Cerebellar cortex (tissue), 1 donor: ENCODE results near the gene PALM.
A peak's percentile ranks its signal among the peaks of the same experiment; 100 is the strongest.

Experiments used
- DNase-seq: peaks from one replicate; pipeline ENCODE4 v3.0.0-alpha.2; 2015; ENCODE audit warnings: low spot score

The PALM gene

DNA sequence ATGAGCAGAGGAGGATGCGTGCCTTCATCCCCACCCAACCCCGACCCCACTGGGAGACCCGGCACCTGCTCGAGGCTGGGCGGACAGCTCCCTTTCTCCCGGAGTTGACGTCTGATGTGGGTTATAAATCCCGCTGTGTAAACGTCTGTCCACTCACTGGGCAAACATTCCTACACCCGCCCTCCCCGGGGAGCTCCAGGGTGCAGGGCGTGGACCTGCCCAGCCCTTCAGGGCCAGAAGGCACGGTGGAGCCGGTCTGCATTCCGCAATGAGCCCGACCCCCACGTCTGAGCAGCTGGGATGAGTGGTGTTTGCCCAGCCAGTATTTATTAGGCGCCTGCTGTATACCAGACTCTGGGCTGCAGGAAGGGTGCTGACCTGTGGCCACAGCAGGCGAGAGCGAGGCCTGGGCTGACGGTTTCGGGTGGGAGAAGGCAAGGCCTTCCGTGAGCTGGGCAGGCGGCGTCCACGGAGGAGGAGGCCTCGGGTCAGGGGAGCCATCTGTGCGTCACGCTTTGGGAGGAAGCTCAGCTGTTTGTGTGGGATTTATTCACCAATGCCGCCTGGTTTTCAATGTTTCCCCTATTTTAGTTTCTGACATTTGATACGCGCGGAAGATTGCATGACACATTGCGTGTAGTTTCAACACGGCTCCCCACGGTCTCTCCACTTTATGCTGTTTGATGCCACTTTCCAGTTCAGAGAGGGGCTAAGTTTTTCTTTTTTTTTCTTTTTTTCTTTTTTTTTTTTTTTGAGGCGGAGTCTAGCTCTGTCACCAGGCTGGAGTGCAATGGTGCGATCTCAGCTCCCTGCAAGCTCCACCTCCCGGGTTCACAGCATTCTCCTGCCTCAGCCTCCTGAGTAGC is 44.1 kb downstream of the PALM start:
- DNase-seq = no peak

DNA sequence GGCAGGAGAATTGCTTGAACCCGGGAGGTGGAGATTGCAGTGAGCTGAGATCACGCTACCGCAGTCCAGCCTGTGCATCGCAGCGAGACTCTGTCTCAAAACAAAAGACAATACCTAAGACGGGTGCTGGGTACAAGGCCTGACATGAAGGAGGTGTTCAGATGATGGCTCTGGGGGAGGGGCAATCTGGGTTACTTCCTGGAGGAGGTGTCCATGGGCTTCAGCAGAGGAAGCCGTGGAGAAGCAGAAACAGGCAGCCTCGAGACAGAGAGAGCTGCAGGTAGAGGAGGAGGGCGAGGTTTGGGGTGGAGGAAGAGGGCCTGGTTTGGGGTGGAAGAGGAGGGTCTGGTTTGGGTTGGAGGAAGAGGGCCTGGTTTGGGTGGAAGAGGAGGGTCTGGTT is 45.8 kb downstream of the PALM start:
- DNase-seq = no peak

DNA sequence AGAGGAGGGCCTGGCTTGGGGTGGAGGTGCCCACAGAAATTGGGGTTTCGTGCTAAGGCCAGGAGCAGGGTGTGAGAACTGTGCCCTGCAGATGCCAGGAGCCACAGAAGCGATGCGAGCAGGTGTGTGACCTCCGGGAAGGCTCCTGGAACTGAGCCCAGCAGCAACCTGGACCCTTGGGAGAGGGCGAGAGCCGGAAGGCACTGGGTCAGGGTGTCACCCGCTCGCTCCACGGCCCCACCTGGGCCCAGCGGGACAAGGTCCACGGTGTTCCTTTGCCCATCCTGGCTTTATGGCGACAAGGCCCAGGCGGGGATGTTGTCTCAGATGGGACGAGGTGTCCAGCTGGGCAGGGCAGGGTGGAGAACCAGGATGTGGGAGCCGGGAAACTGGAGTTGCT is 46.3 kb downstream of the PALM start:
- no peak for DNase-seq

DNA sequence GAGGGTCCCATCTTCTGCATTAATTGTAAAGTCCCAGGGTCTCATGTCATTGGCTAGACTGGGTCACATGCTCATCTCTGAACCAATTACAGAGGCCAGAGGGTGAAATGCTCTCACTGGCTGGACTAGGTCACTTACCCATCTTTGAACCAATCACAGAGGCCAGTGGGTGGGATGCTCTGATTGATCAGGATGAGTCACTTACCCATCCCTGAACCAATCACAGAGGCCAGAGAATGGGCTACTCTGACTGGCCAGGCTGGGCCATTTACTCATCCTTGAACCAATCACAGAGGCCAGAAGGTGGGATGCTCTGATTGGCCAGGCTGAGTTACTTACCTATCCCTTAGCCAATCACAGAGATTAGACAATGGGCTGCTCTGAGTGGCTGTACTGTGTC is 47.5 kb downstream of the PALM start:
- DNase-seq = peak; percentile 21

DNA sequence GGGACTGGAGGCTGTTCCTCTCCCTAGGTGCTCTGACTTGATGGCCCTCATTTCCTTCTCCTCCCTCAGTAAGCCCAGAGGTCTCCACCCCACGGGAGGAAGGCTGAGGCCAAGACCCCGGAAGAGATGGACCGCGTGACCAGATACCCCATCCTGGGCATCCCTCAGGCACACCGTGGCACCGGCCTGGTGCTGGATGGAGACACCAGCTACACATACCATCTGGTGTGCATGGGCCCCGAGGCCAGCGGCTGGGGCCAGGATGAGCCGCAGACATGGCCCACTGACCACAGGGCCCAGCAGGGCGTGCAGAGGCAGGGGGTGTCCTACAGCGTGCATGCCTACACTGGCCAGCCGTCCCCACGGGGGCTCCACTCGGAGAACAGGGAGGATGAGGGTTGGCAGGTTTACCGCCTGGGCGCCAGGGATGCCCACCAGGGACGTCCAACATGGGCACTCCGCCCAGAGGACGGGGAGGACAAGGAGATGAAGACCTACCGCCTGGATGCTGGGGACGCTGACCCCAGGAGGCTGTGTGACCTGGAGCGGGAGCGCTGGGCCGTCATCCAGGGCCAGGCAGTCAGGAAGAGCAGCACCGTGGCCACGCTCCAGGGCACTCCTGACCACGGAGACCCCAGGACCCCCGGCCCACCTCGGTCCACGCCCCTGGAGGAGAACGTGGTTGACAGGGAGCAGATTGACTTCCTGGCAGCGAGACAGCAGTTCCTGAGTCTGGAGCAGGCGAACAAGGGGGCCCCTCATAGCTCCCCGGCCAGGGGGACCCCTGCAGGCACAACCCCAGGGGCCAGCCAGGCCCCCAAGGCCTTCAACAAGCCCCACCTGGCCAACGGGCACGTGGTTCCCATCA is 48.3 kb downstream of the PALM start:
- no peak for DNase-seq

DNA sequence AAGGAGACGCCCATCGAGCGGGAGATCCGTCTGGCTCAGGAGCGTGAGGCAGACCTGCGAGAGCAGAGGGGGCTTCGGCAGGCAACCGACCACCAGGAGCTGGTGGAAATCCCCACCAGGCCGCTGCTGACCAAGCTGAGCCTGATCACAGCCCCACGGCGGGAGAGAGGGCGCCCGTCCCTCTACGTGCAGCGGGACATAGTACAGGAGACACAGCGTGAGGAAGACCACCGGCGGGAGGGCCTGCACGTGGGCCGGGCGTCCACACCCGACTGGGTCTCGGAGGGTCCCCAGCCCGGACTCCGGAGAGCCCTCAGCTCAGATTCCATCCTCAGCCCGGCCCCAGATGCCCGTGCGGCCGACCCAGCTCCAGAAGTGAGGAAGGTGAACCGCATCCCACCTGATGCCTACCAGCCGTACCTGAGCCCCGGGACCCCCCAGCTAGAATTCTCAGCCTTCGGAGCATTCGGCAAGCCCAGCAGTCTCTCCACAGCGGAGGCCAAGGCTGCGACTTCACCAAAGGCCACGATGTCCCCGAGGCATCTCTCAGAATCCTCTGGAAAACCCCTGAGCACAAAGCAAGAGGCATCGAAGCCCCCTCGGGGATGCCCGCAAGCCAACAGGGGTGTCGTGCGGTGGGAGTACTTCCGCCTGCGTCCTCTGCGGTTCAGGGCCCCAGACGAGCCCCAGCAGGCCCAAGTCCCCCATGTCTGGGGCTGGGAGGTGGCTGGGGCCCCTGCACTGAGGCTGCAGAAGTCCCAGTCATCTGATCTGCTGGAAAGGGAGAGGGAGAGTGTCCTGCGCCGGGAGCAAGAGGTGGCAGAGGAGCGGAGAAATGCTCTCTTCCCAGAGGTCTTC is 49.3 kb downstream of the PALM start:
- DNase-seq = no peak

DNA sequence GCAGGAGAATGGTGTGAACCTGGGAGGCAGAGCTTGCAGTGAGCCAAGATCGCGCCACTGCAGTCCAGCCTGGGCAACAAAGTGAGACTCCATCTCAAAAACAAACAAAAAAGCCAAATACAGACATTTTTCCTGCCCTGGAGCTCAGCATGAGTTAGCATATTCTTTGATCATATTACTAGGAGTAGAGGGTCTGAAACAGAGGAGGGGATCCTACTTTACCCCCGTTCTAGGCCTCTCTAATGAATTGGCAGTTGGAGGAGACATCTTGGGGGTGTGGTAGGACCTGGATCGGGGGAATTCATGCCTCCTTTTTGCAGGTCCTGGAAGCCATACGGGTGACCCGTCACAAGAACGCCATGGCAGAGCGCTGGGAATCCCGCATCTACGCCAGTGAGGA is 54.4 kb downstream of the PALM start:
- DNase-seq = no peak

DNA sequence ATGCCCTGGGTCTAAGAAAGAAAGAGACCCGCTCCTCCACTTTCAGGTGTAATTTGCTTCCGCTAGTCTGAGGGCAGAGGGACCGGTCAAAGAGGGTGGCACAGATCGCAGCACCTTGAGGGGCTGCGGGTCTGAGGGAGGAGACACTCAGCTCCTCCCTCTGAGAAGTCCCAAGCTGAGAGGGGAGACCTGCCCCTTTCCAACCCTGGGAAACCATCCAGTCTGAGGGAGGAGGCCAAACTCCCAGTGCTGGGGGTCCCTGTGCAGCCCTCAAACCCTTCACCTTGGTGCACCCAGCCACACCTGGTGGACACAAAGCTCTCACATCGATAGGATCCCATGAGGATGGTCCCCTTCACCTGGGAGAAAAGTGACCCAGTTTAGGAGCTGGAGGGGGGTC is 55.1 kb downstream of the PALM start:
- no peak for DNase-seq

DNA sequence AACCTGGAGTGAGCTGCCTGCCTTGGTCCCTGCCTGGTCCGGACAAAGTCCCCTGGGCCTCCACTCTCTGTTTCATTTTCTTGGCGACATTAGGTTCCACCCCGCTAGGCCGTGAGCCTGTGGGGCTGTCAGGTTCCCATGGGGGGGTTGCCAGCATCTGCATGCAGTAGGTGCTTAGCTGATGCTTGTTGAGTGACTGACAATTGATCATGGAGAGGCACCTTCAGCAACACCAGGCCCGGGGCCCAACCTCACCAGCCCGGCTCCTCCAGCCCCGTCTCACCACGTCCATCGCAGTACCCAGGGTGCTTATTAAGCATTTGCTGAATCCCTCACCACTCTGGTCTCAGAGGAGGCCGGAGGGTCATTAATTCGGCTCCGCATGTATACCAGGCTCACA is 55.6 kb downstream of the PALM start:
- no peak for DNase-seq

DNA sequence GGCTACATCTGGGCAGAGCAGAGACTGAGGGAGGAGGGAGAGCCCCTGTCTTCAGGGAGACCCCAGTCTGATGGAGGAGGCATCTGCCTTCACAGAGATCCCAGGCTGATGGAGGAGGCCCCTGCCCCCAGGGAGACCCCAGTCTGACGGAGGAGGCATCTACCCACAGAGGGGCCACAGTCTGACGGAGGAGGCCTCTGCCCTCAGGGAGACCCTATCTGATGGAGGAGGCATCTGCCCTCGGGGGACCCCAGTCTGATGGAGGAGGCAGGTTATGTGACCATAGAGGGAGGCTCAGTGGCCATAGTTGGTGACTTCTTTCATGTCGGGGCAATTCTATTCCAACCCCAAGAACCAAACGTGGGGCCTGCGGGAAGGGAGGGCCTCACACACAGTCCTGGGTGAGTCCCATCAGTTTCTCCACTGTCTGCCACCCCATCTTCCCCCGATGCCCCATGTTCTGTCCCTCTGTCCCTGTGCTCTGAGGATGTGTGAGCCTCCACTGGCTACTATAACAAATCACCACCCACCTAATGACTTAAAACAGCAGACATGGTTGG is 56.5 kb downstream of the PALM start:
- no peak for DNase-seq

DNA sequence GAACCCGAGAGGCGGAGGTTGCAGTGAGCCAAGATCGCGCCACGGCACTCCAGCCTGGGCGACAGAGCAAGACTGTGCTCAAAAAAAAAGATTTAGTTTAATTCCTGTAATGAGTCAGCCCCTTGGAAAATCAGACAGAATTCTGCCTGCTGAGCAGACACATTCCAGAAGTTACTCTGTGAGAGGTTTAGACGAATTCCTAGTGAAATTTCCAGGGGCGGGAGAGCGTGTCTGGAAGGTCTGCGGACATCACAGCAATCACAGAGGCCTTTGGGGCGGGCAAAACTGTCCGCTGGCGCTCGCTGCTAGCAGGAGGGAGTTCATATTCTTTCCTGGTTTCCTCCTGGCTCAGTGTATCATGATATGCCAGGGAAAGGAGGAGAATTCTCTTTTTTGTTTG is 59.7 kb downstream of the PALM start:
- no peak for DNase-seq

DNA sequence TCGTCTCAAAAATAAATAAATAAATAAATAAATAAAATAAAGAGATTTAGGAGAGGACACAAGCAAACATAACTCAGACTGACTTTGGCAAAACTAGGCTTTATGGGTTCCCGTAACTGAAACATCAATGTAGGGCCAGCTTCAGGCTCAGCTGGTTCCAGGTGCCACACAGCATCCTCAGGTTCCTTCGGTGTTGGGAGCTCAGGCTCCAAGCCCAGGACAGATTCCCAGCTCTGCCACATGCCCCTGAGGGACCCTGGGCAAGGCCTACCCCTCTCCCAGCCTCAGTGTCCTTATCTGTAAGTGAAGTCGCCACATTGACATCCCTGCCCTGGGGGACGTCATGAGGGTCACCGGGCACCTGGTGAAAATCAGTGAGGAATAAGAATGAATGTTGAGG is 60.9 kb downstream of the PALM start:
- DNase-seq = no peak

DNA sequence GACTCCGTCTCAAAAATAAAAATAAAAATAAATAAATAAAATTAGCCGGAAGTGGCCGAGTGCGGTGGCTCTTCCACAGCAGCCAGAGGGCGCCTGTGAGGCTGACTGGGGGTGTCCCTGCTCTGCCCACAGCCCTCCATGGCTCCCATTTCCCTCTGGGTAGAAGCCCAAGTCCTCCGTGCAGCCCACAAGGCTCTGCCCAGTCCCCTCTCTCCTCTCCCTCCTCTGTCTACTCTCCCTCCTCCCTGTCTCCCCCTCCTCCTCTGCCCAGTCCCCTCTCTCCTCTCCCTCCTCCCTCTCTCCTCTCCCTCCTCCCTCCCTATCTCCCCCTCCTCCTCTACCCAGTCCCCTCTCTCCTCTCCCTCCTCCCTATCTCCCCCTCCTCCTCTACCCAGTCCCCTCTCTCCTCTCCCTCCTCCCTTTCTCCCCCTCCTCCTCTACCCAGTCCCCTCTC is 62.6 kb downstream of the PALM start:
- peak; percentile 61 for DNase-seq

DNA sequence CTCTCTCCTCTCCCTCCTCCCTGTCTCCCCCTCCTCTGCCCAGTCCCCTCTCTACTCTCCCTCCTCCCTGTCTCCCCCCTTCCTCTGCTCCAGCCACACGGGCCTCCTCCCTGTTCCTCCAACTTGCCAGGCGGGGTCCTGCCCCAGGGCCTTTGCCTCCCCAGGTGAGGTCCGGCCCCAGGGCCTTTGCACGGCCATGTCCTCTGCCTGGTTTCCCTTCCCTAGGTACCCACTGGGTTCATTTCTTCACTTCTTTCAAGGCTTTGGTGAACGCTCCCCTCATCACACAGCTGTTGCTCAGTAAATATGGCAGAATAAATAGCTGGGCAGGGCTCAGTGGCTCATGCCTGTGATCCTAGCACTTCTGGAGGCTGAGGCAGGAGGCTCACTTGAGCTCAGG is 63.3 kb downstream of the PALM start:
- DNase-seq = no peak

DNA sequence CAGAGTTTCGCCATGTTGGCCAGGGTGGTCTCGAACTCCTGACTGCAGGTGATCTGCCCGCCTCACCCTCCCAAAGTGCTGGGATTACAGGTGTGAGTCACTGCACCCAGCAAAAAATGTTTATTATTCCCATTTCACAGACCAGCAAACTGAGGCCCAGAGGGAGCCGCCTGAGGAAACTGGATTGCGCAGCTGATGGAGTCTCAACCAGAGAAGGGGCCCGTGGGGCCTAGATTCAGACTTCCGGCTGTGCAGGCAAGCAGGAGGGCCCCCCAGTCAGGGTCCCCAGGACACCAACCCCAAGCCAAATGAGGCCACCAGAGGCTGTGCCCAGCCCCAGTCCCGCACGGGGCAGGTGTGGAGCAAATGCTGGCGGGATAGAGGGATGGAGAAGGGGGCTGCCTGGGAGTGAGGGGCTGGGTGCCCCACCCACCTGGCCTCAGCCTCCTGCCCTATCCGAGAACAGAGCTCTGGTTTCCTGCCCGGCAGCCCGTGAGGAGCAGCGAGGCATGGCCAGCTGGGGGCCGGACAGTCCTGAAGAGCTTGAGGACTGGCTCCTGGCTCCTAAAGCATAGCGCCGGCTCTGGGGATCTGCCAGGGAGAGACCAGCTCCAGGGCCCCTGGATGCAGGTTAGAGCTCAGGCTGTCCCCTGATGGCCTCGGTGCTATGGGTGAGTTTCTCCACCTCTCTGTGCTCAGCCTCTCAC is 64.1 kb downstream of the PALM start:
- DNase-seq = peak; percentile 58

DNA sequence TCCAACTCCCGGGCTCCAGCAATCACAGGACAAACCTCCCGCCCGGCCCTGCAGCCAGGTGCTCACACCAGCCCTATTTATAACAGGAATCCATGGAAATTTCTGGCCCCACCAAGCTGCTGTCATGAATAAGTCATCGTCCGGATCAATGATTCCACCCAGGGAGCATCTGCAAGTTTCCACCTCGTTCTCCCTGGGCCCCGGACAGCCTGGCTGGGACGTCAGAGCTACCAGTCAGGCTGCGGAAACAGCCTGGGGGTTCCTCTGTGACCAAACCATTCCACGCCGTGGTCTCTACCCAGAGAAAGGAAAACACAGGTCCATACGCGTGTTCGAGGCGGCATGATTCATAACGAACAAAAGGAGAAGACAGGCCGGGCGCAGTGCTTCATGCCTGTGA is 67.8 kb downstream of the PALM start:
- DNase-seq = no peak

DNA sequence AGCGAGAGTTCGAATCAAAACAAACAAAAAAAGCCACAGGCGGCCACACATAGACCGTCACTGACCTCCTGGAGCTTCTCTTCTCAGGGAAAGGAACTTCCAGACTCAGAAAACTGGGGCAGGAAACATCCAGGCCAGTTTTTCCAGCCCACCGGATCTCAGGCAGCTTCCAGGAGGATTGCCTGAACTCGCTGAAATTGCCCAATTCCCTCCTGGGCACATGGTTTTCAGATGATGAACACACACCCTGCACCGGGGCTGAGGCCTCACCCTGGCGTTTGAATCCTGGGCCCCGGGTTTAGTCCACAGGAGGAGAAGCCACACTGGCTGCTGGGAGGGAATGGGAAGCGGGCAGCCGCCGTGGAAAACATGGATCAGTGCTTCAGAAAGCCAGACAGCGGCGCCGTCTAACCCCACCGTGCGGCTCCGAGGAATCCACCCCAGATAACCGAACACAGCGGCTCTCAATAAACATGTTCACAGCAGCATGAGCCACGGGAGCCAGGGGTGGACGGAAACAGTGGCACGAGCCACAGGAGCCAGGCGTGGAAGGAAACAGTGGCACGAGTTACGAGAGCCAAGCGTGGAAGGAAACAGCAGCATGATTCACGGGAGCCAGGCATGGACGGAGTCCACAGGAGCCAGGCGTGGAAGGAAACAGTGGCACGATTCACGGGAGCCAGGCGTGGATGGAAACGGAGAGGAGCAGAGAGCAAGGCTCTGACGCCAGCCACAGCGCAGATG is 70.3 kb downstream of the PALM start:
- DNase-seq = peak; percentile 57

DNA sequence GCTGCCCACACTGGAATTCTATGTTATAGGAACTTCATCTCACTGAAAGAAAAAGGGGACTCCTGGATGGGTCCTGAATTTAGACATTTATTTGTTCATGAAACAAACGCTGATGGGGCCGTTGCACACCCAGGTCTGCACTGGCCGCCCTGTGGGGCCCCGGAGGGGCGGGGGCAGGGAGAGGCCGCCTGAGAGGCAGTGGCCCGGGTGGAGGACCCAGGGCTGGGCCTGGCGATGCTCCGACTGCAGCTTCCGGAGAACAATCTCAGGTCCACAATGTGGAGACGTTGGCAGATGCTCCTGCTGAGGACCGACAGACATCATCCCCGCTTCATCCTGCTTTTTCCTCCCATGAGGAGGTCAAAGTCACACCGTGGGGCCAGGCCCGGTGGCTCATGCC is 72.2 kb downstream of the PALM start:
- no peak for DNase-seq

DNA sequence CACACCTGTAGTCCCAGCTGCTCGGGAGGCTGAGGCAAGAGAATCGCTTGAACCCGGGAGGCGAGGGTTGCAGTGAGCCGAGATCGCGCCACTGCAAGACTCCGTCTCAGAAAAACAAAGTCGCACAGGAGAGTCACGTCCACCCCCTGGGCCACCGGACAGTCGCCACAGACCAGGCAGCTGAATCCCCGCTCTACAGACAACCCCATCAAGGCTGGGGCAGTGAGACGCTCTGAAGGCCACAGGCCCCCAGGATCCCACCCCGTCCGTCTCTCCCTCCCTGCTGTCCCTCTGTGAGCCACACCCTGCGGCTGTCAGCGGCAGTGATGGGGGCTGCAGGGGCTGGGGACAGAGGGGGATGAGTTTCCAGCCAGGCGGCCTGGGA is 73.1 kb downstream of the PALM start:
- DNase-seq = no peak

DNA sequence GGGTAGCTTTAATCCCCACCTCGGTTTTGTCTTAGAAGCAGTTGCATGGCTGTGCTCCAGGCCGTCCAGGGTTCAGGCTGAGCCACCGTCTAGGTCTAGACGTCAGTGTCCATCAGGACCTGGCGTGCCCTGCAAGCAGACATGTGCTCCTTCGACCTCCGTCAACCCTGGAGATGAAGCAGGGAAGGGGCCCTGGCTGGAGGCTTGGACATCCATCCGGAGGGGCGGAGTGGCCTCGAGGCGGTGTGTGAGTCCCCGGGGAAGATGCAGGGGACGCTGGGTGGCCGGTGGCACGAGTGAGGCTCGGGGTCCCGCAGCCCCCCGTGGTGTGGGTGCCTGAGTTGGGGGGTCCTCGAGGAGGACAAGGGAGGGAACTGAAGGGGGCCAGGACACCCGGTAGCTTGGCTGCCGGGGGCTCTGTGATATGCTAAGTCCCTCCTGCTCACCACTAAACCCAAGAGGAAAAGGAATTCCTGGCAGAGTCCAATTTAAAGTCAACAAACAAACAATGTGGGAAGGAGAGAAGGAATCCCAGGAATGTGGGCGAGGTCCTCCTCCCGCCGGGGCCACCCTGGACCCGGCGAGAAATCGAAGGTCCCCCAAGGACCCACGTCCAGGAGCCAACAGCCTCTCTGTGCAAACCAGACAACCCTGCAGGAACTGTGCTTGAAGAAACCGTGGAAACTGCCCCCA is 73.6 kb downstream of the PALM start:
- peak; percentile 58 for DNase-seq
